SK-N-SH (cell line): ENCODE data around the gene ACO1. TPM values are rescaled to one million over a fixed set of nuclear protein-coding genes. Genes with fewer than 3 reads are reported as not detected.

Source experiments
- CTCF ChIA-PET: fragments of 300-600, 350-600 bp; formaldehyde crosslinking; extraction: SDS; loops from one replicate; lab custom pipeline; 2021; lab: Yijun Ruan, JAX
- POLR2A ChIA-PET: fragments of 350-600 bp; sonication (Branson Sonifier 250); formaldehyde crosslinking; extraction: SDS; loops from one replicate; lab custom pipeline; 2020; ENCODE audit warnings: antibody characterized with exemption, inconsistent platforms; lab: Yijun Ruan, JAX
- DNase-seq: peaks from one replicate; pipeline ENCODE4 v3.0.0; 2012
- H2AFZ ChIP-seq: fragments of 200-600 bp; sonication (generic); 2 replicates; pipeline ENCODE4 v1.8.1; 2016; ENCODE audit warnings: antibody characterized with exemption, mild to moderate bottlenecking, low read depth
- H3F3A ChIP-seq: fragments of 200-600 bp; sonication (generic); replicated peaks from 2 replicates; pipeline ENCODE3; 2016; ENCODE audit warnings: antibody characterized with exemption, mild to moderate bottlenecking; ENCODE audit not compliant: insufficient read depth
- H3K27ac ChIP-seq, 2 experiments: fragments of 200-500 bp in 1 of 2; fragments of 200-600 bp in 1 of 2; sonication (Bioruptor generic) in 1 of 2; sonication (generic), shearing (Covaris generic) in 1 of 2; 2 replicates each; pipeline versions ENCODE4 v1.5.1 to v1.6.1; 2014 to 2016; ENCODE audit warnings: low read depth in 2 of 2, inconsistent platforms in 1 of 2, low read length in 1 of 2, mild to moderate bottlenecking in 1 of 2, mixed read lengths in 1 of 2
- H3K27me3 ChIP-seq: fragments of 200-600 bp; sonication (generic), shearing (Covaris generic); 2 replicates; pipeline ENCODE4 v1.6.1; 2016; ENCODE audit warnings: mixed run types; ENCODE audit not compliant: insufficient read depth
- H3K36me3 ChIP-seq, 2 experiments: fragments of 200-500 bp in 1 of 2; fragments of 200-600 bp in 1 of 2; sonication (Bioruptor generic) in 1 of 2; sonication (generic) in 1 of 2; replicated peaks in 1 of 2; 2 replicates each; pipeline versions ENCODE3 to v1.5.1; 2014 to 2016; ENCODE audit warnings: low read length in 1 of 2, mild to moderate bottlenecking in 1 of 2; ENCODE audit not compliant: insufficient read depth in 2 of 2, control insufficient read depth in 1 of 2
- H3K4me1 ChIP-seq, 2 experiments: fragments of 200-500 bp in 1 of 2; fragments of 200-600 bp in 1 of 2; sonication (Bioruptor generic) in 1 of 2; sonication (generic), shearing (Covaris generic) in 1 of 2; 2 replicates each; pipeline versions ENCODE4 v1.5.1 to v1.6.1; 2014 to 2016; ENCODE audit warnings: low read depth in 1 of 2, low read length in 1 of 2, mixed run types in 1 of 2; ENCODE audit not compliant: insufficient read depth in 2 of 2, control insufficient read depth in 1 of 2
- H3K4me2 ChIP-seq: fragments of 200-600 bp; sonication (generic), shearing (Covaris generic); 2 replicates; pipeline ENCODE4 v1.6.1; 2017; ENCODE audit warnings: mixed run types
- H3K4me3 ChIP-seq, 2 experiments: fragments of 200-500 bp in 1 of 2; fragments of 200-600 bp in 1 of 2; sonication (Bioruptor generic) in 1 of 2; sonication (generic), shearing (Covaris generic) in 1 of 2; 2 replicates each; pipeline versions ENCODE4 v1.5.1 to v1.8.1; 2014 to 2016; ENCODE audit warnings: low read depth in 2 of 2, inconsistent platforms in 1 of 2, low read length in 1 of 2, mild to moderate bottlenecking in 1 of 2, mixed read lengths in 1 of 2, moderate library complexity in 1 of 2
- H3K79me2 ChIP-seq: fragments of 200-600 bp; sonication (generic); 2 replicates; pipeline ENCODE4 v1.8.1; 2017; ENCODE audit warnings: mild to moderate bottlenecking; ENCODE audit not compliant: insufficient read depth
- H3K9ac ChIP-seq: fragments of 200-600 bp; sonication (generic); 2 replicates; pipeline ENCODE4 v1.6.1; 2017; ENCODE audit warnings: mixed run types
- H3K9me2 ChIP-seq: fragments of 200-600 bp; sonication (generic); 2 replicates; pipeline ENCODE4 v1.6.1; 2017; ENCODE audit warnings: mixed run types
- H3K9me3 ChIP-seq: fragments of 200-600 bp; sonication (generic); 2 replicates; pipeline ENCODE4 v1.6.1; 2017; ENCODE audit warnings: mixed run types, mild to moderate bottlenecking, moderate library complexity
- H4K20me1 ChIP-seq: fragments of 200-600 bp; sonication (generic); 2 replicates; pipeline ENCODE4 v1.6.1; 2017; ENCODE audit warnings: mild to moderate bottlenecking, mixed run types; ENCODE audit not compliant: insufficient read depth
- FOSL2 ChIP-seq: IDR thresholded peaks from 2 replicates; pipeline ENCODE4 v1.4.0; 2012; ENCODE audit warnings: low read depth, mild to moderate bottlenecking, moderate library complexity, borderline replicate concordance
- MXI1 ChIP-seq: IDR thresholded peaks from 2 replicates; pipeline ENCODE4 v1.6.1; 2012; ENCODE audit warnings: mild to moderate bottlenecking, low read depth, low read length, improper control_type of control experiment
- PBX3 ChIP-seq: IDR thresholded peaks from 2 replicates; pipeline ENCODE4; 2012
- RAD21 ChIP-seq: IDR thresholded peaks from 2 replicates; pipeline ENCODE4 v1.6.1; 2012; ENCODE audit warnings: mild to moderate bottlenecking, low read length
- RFX5 ChIP-seq: IDR thresholded peaks from 2 replicates; pipeline ENCODE4 v1.6.1; 2012; ENCODE audit warnings: mild to moderate bottlenecking, improper control_type of control experiment, low read length
- SIN3A ChIP-seq: IDR thresholded peaks from 2 replicates; pipeline ENCODE4 v1.6.1; 2012; ENCODE audit warnings: low read depth, mild to moderate bottlenecking, low read length, moderate library complexity, borderline replicate concordance
- TAF1 ChIP-seq: IDR thresholded peaks from 2 replicates; pipeline ENCODE4 v1.6.1; 2012; ENCODE audit warnings: low read depth, mild to moderate bottlenecking, low read length, moderate library complexity, borderline replicate concordance
- USF1 ChIP-seq: IDR thresholded peaks from 2 replicates; pipeline ENCODE4 v1.4.0; 2012; ENCODE audit warnings: low read depth, borderline replicate concordance
- YY1 ChIP-seq: IDR thresholded peaks from 2 replicates; pipeline ENCODE4 v1.4.0; 2012; ENCODE audit warnings: low read depth, mild to moderate bottlenecking
- ZBTB33 ChIP-seq: IDR thresholded peaks from 2 replicates; pipeline ENCODE4 v1.4.0; 2012; ENCODE audit warnings: low read depth, borderline replicate concordance
- WGBS: methylation state at CpG from one replicate; pipeline ENCODE4 v1.1.6; 2017; ENCODE audit warnings: low lambda C conversion rate; 5-methylcytosine and 5-hydroxymethylcytosine counted together
- polyA plus RNA-seq, 3 experiments: library from polyadenylated mRNA; depleted of rRNA; stranded (reverse); fragments of >200 nt; gene quantifications; 2 replicates each; pipeline ENCODE4 v1.2.3, GENCODE V29; 2012
- TF ChIP-seq, protein P1 (sequence below): IDR thresholded peaks from 2 replicates; pipeline ENCODE4 v1.4.0; 2012; ENCODE audit warnings: low read depth

Gene ACO1
- polyA plus RNA-seq, 1 of the 3 experiments (the other 2 are of a cell fraction) = 25.4 TPM

- TF ChIP-seq ZBTB33 (no peak), FOSL2 (no peak), PBX3 (no peak), MXI1 (no peak), SIN3A (no peak), TAF1 (no peak), USF1 (no peak), YY1 (no peak)
- TF ChIP-seq, protein P1, sequence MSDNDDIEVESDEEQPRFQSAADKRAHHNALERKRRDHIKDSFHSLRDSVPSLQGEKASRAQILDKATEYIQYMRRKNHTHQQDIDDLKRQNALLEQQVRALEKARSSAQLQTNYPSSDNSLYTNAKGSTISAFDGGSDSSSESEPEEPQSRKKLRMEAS = no peak
- TF ChIP-seq, all 33 proteins: peak for 0
These were observed 35.5 kb downstream of the ACO1 start (continued) for GRCh38 chr9:32419921-32420320.

DNA sequence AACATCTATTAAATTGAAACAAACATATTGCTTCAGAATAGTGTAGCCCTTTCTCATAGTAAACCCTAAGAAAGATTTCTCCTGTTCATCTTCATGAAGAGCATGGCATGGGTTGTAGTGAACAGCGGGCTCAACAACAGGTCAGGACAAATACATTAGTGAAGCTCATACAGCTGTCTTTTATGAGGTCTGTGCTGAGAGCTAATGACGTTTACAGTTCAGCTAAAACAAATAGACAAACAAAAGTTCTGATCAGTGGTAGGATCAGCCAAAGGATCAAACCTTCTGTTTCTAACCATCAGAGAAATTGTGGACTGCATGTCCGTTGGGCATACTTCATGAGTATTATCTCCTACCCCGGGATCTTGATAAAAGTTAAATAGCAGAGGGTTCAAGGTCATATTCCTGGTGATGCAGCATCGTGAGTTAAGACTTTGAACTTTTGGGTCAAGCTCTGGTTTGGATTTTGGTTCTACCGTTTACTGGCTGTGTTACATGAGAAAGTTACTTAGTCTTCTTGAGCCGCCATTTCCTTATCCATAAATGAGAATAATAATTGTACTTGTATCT lies 37.9 kb downstream of the ACO1 start:
- no peak overlapping the region for H3K4me2 ChIP-seq
- WGBS = 89% methylated on average over 7 of the region's 7 CpGs
- H3K4me3 ChIP-seq = no peak overlapping the region
- POLR2A ChIA-PET = no interaction called here
- H3K27me3 ChIP-seq = no peaks in the 10 kb centered on the region
- H3K9me3 ChIP-seq = no peaks in the 10 kb centered on the region
- H3K9me2 ChIP-seq = no peaks in the 10 kb centered on the region
- H3K79me2 ChIP-seq = no peaks in the 10 kb centered on the region
- no peak overlapping the region for H3K9ac ChIP-seq
- no peaks in the 10 kb centered on the region; a peak in 1 of 4 replicates for H3K4me1 ChIP-seq
- H3K36me3 ChIP-seq = peaks cover 34 to 58% of the 10 kb centered on the region in 2 experiments
- no peaks in the 10 kb centered on the region for H4K20me1 ChIP-seq
- H2AFZ ChIP-seq = no peak overlapping the region
- peaks cover 4% of the 10 kb centered on the region for H3F3A ChIP-seq
- TF ChIP-seq PBX3 (no peak), RAD21 (no peak), RFX5 (no peak)
- TF ChIP-seq, all 33 proteins: peak for 0
- CTCF ChIA-PET = interaction anchor here (1.5 to 8.9 kb wide), 2 partner anchors 9 to 44 kb away, joined by 3 to 57 read pairs; no protein-coding TSS in a partner anchor
- DNase-seq = no peak
- H3K27ac ChIP-seq = no peak overlapping the region
